Measurements from ENCODE around the gene ANKRD63. TPM values are rescaled to one million over a fixed set of nuclear protein-coding genes. Genes with fewer than 3 reads are reported as not detected.
A peak's percentile ranks its signal among the peaks of the same experiment; 100 is the strongest.

ANKRD63 gene
- total and polyA plus RNA-seq, 8 donors = 0.37 TPM; not detected in 7

DNA sequence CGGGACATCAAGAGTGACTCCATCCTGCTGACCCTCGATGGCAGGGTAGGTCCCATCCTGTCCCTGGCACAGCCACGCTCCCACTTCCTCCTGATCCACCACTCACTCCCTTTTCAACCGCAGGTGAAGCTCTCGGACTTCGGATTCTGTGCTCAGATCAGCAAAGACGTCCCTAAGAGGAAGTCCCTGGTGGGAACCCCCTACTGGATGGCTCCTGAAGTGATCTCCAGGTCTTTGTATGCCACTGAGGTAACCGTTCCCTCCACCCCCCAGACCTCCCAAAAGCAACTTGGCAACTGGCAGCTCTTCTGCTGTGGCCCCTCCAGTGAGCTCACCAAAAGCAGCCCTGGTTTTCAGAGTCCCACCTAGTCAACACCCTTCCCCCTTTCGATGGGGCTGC is 9.4 kb downstream of the ANKRD63 start:
- H3K36me3 ChIP-seq = peaks cover 0 to 5% (median 0%) of the 10 kb centered on the region in 4 donors
- no peak for DNase-seq
- intact Hi-C loops (cut with DNase I; ENCODE audit: low total_unique reads) = loop anchor here (2.0 to 5.0 kb wide), 2 partner anchors 55 to 226 kb away; no protein-coding TSS in a partner anchor
- TF ChIP-seq POLR2AphosphoS5 (IDR thresholded peaks at IDR 0.05) (no peak), EP300 (IDR thresholded peaks at IDR 0.05) (no peak), POLR2A (IDR thresholded peaks at IDR 0.05) (no peak)
- TF ChIP-seq, protein P1, sequence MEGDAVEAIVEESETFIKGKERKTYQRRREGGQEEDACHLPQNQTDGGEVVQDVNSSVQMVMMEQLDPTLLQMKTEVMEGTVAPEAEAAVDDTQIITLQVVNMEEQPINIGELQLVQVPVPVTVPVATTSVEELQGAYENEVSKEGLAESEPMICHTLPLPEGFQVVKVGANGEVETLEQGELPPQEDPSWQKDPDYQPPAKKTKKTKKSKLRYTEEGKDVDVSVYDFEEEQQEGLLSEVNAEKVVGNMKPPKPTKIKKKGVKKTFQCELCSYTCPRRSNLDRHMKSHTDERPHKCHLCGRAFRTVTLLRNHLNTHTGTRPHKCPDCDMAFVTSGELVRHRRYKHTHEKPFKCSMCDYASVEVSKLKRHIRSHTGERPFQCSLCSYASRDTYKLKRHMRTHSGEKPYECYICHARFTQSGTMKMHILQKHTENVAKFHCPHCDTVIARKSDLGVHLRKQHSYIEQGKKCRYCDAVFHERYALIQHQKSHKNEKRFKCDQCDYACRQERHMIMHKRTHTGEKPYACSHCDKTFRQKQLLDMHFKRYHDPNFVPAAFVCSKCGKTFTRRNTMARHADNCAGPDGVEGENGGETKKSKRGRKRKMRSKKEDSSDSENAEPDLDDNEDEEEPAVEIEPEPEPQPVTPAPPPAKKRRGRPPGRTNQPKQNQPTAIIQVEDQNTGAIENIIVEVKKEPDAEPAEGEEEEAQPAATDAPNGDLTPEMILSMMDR (IDR thresholded peaks at IDR 0.05) = no peak
- no peak overlapping the region for H3K4me3 ChIP-seq
- no peaks in the 10 kb centered on the region for H3K4me1 ChIP-seq
- H3K9me3 ChIP-seq = no peaks in the 10 kb centered on the region
- H3K27me3 ChIP-seq = peaks cover 0 to 12% (median 0%) of the 10 kb centered on the region in 3 donors
- H3K27ac ChIP-seq = no peak overlapping the region
- 73 to 90% (median 89%) methylated on average over 8 to 9 of the region's 9 CpGs for WGBS, 5 donors

DNA sequence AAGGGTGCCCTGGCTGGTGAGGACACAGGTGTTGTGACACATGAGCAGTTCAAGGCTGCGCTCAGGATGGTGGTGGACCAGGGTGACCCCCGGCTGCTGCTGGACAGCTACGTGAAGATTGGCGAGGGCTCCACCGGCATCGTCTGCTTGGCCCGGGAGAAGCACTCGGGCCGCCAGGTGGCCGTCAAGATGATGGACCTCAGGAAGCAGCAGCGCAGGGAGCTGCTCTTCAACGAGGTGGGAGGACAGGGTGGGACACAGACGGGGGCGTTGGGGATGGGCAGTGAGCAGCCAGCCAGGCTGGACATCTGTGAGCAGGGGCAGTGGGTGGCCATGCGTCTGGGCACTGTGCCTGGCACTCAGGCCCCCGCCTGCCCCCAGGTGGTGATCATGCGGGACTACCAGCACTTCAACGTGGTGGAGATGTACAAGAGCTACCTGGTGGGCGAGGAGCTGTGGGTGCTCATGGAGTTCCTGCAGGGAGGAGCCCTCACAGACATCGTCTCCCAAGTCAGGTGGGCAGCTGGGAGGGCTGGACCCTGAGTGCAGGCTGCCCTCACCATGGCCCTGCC is 10.3 kb downstream of the ANKRD63 start:
- Histone ChIP-seq H3K36me3 (peaks cover 0 to 5% (median 0%) of the 10 kb centered on the region in 4 donors), H3K27me3 (peaks cover 0 to 3% (median 0%) of the 10 kb centered on the region in 3 donors), H3K9me3 (no peaks in the 10 kb centered on the region), H3K27ac (no peak overlapping the region), H3K4me1 (no peaks in the 10 kb centered on the region), H3K4me3 (no peak overlapping the region)
- WGBS, 5 donors = 73 to 80% (median 74%) methylated on average over 15 to 20 of the region's 20 CpGs
- no peak for TF ChIP-seq POLR2A (IDR thresholded peaks at IDR 0.05)
- TF ChIP-seq, protein P1 (IDR thresholded peaks at IDR 0.05) = peak in 2 of 7 experiments; percentile 10 to 27
- intact Hi-C loops (cut with DNase I; ENCODE audit: low total_unique reads) = loop anchor here (2.0 to 5.0 kb wide), 2 partner anchors 54 to 225 kb away; no protein-coding TSS in a partner anchor
- DNase-seq = no peak

DNA sequence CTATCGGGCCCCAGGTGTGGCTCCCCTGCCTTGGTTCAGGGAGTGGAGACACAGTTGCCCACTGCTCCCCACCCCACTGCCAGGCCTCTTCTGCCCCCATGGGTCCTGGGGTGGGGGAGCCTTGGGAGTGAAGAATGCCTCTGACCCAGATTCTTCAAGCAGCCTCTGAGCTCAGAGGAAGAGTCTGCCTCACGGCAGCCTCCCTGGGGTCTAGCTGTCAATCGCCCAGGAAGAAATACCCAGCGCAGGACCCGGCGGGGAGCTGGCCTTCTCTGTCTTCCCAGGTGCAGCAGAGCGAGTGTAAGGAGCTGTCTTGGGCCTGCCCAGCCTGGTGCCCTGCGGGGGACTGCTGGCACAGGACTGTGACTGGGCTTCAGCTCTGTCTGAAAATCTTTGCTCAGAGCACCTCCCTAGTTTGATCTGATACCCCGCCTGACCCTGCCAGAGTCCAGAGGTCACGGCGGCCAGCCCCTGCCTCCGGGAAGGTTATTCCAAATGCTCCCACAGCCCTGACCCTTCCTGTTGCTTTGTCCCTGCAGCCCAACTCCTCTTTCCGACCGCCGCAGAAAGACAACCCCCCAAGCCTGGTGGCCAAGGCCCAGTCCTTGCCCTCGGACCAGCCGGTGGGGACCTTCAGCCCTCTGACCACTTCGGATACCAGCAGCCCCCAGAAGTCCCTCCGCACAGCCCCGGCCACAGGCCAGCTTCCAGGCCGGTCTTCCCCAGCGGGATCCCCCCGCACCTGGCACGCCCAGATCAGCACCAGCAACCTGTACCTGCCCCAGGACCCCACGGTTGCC is 11.0 kb downstream of the ANKRD63 start:
- Histone ChIP-seq H3K36me3 (peaks cover 0 to 5% (median under 1%) of the 10 kb centered on the region in 4 donors), H3K4me3 (no peak overlapping the region), H3K4me1 (peaks cover 0 to 3% (median 0%) of the 10 kb centered on the region in 4 donors), H3K27me3 (no peaks in the 10 kb centered on the region), H3K27ac (no peak overlapping the region), H3K9me3 (no peaks in the 10 kb centered on the region)
- intact Hi-C loops (cut with DNase I; ENCODE audit: low total_unique reads) = loop anchor here (2.0 to 5.0 kb wide), 2 partner anchors 53 to 225 kb away; no protein-coding TSS in a partner anchor
- 84 to 90% (median 85%) methylated on average over 23 to 25 of the region's 25 CpGs for WGBS, 5 donors
- TF ChIP-seq POLR2A (IDR thresholded peaks at IDR 0.05) = no peak
- no peak for DNase-seq

DNA sequence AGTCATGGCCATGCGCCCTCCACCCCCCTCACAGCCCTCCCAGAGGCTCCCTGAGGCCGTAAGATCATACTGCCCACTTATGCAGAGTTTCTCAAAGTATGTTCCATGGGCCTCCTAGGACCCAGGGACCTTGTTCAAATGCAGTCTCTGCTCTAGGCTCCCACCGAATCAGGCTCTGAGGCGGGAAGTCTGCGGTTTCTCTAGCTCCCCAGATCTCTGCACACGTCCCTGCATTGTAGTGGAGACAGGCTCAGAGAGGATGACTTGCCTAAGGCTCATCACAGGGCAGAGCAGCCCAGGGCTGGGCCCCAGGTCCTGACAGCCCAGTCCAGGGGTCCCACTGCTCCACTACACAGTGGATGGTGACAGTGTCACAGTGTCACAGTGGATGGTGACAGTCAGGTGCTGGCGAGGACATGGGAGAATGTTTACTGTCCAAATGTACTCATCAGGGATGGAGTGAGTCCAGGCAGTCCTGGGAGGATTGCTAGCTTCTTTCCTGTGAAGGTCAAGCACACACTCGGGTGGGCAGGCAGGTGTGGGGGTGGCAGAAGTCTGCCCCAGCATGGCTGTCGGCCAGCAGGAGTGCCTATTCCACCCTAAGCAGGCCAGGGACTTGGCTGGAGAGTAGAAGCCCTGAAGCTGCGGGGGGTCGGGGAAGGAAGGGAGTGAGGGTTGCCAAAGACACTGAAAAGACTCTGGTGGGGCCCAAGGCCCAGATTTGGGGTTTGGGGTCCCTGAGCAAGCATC is 12.4 kb downstream of the ANKRD63 start:
- Histone ChIP-seq H3K27ac (no peak overlapping the region), H3K9me3 (no peaks in the 10 kb centered on the region), H3K4me1 (peaks cover 0 to 10% (median 2%) of the 10 kb centered on the region in 4 donors), H3K4me3 (no peak overlapping the region), H3K36me3 (peaks cover 0 to 15% (median 9%) of the 10 kb centered on the region in 4 donors), H3K27me3 (no peaks in the 10 kb centered on the region)
- 70 to 87% (median 81%) methylated on average over 10 to 11 of the region's 11 CpGs for WGBS, 5 donors
- no peak for DNase-seq
- TF ChIP-seq EP300 (IDR thresholded peaks at IDR 0.05) (no peak), POLR2AphosphoS5 (IDR thresholded peaks at IDR 0.05) (no peak), POLR2A (IDR thresholded peaks at IDR 0.05) (no peak)
- TF ChIP-seq, protein P1 (IDR thresholded peaks at IDR 0.05) = no peak
- intact Hi-C loops (cut with DNase I; ENCODE audit: low total_unique reads) = loop anchor here (5.0 kb wide), 1 partner anchor 223 kb away; no protein-coding TSS in a partner anchor
